NCI-H2107 treated with DMSO at 0.1 percent for 48 hours (cell line): ENCODE data around the gene EDC4.
"Not testable (repeated sequence)": the region's sequence is repeated elsewhere in the genome, so short reads cannot be mapped to it uniquely, and the experiment has no call there.

Source experiments
- DNase-seq: peaks from one replicate; lab custom pipeline; 2025; ENCODE audit not compliant: unreplicated experiment; lab: John Stamatoyannopoulos, UW

The EDC4 gene

GRCh38 chr16:67872631-67873434 lies at the start of gene EDC4:
EDC4 (plus strand) TSS chr16:67873052; CDS start chr16:67873262, 210 bp downstream.
- DNase-seq = peak; percentile 18

- DNase-seq = no peak
Measured at GRCh38 chr16:67825119-67825518, 47.7 kb upstream of the EDC4 start.

- DNase-seq = no peak
Measured at GRCh38 chr16:67825906-67826305, 46.9 kb upstream of the EDC4 start.

- DNase-seq = no peak
Measured at GRCh38 chr16:67828651-67829050, 44.2 kb upstream of the EDC4 start.

GRCh38 chr16:67833030-67833414 lies 39.8 kb upstream of the EDC4 start:
- DNase-seq = no peak

- peak; percentile 81 for DNase-seq
Measured at GRCh38 chr16:67833415-67834241, 39.2 kb upstream of the EDC4 start.

GRCh38 chr16:67834242-67834614 lies 38.6 kb upstream of the EDC4 start:
- DNase-seq = no peak

- not testable (repeated sequence) for DNase-seq
Measured at GRCh38 chr16:67837190-67837589, 35.7 kb upstream of the EDC4 start.

GRCh38 chr16:67837811-67838210 lies 35.0 kb upstream of the EDC4 start:
- no peak for DNase-seq

- no peak for DNase-seq
Measured at GRCh38 chr16:67841198-67841815, 31.5 kb upstream of the EDC4 start.

- DNase-seq = peak; percentile 91
Measured at GRCh38 chr16:67841816-67842508, 30.9 kb upstream of the EDC4 start, which contains the start of gene THAP11. THAP11 (plus strand) TSS chr16:67842320; CDS start chr16:67842555, 235 bp downstream.

- DNase-seq = peak; percentile 43
Measured at GRCh38 chr16:67842509-67843342, 30.1 kb upstream of the EDC4 start.

GRCh38 chr16:67843343-67843765 lies 29.5 kb upstream of the EDC4 start:
- no peak for DNase-seq

- no peak for DNase-seq
Measured at GRCh38 chr16:67844497-67844896, 28.4 kb upstream of the EDC4 start.

GRCh38 chr16:67845291-67846062 lies 27.4 kb upstream of the EDC4 start:
- DNase-seq = no peak

- no peak for DNase-seq
Measured at GRCh38 chr16:67846063-67846319, 26.9 kb upstream of the EDC4 start.

- peak; percentile 83 for DNase-seq
Measured at GRCh38 chr16:67846320-67847063, 26.4 kb upstream of the EDC4 start, which contains the start of gene NUTF2. NUTF2 (plus strand) TSS chr16:67846933; CDS start chr16:67865131, 18,198 bp downstream.

GRCh38 chr16:67847064-67847861 lies 25.6 kb upstream of the EDC4 start, which contains the start of gene CENPT:
CENPT (minus strand) TSS chr16:67847693; CDS start chr16:67833859, 13,834 bp downstream.
- DNase-seq = no peak
